Mesothelial cell of epicardium (in vitro differentiated cells): ENCODE results near the gene PRMT7. TPM values are rescaled to one million over a fixed set of nuclear protein-coding genes. Genes with fewer than 3 reads are reported as not detected.
A peak's percentile ranks its signal among the peaks of the same experiment; 100 is the strongest.

Experiments used
- DNase-seq, 2 experiments: peaks; one replicate each; pipeline ENCODE4 v3.0.0; 2021; ENCODE audit warnings: low spot score in 2 of 2; ENCODE audit not compliant: unreplicated experiment in 2 of 2
- H3K27ac Mint-ChIP-seq: 2 replicates; pipeline ENCODE4 v1.8.0; 2021; ENCODE audit warnings: mixed read lengths
- H3K27me3 Mint-ChIP-seq: 2 replicates; pipeline ENCODE4 v1.8.0; 2021; ENCODE audit warnings: low read depth, mixed read lengths
- H3K36me3 Mint-ChIP-seq: 2 replicates; pipeline ENCODE4 v1.8.0; 2021; ENCODE audit warnings: mixed read lengths
- H3K4me1 Mint-ChIP-seq: 2 replicates; pipeline ENCODE4 v1.8.0; 2021; ENCODE audit warnings: mixed read lengths
- H3K4me3 Mint-ChIP-seq: 2 replicates; pipeline ENCODE4 v1.8.0; 2021; ENCODE audit warnings: mild to moderate bottlenecking, moderate library complexity, mixed read lengths
- H3K9me3 Mint-ChIP-seq: 2 replicates; pipeline ENCODE4 v1.8.0; 2021; ENCODE audit warnings: mixed read lengths
- total RNA-seq: library from RNA; stranded (reverse); gene quantifications from 3 replicates; pipeline ENCODE4 v1.2.1, GENCODE V29; 2021
- TF ChIP-seq, protein P1 (sequence below): fragments of 200-600 bp; sonication (generic); IDR thresholded peaks from one replicate; pipeline ENCODE4 v1.5.0; 2021; ENCODE audit warnings: antibody characterized with exemption; ENCODE audit not compliant: unreplicated experiment

Gene PRMT7
- total RNA-seq, 1 donor from 2014 or later: 77.9 TPM

DNA sequence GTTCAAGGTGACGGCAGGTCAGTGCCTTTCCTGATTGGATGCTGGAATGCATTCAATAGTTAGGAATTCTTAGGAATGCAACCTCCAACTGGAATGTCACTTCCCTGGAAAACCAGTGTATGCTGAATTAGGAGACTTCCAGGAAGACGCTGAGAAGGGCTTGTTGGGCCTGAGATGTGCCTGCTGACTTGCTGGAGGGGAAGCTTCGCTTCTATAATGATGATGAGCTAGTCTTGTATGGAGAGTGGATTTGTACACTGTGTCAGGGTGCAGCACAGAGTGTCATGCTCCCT lies 91.9 kb downstream of the PRMT7 start:
- H3K4me1 Mint-ChIP-seq: peaks cover 10% of the 10 kb centered on the region
- H3K27ac Mint-ChIP-seq: no peak overlapping the region
- no peak overlapping the region for H3K4me3 Mint-ChIP-seq
- peaks cover under 1% of the 10 kb centered on the region for H3K27me3 Mint-ChIP-seq
- H3K9me3 Mint-ChIP-seq: no peaks in the 10 kb centered on the region
- TF ChIP-seq, protein P1, sequence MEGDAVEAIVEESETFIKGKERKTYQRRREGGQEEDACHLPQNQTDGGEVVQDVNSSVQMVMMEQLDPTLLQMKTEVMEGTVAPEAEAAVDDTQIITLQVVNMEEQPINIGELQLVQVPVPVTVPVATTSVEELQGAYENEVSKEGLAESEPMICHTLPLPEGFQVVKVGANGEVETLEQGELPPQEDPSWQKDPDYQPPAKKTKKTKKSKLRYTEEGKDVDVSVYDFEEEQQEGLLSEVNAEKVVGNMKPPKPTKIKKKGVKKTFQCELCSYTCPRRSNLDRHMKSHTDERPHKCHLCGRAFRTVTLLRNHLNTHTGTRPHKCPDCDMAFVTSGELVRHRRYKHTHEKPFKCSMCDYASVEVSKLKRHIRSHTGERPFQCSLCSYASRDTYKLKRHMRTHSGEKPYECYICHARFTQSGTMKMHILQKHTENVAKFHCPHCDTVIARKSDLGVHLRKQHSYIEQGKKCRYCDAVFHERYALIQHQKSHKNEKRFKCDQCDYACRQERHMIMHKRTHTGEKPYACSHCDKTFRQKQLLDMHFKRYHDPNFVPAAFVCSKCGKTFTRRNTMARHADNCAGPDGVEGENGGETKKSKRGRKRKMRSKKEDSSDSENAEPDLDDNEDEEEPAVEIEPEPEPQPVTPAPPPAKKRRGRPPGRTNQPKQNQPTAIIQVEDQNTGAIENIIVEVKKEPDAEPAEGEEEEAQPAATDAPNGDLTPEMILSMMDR: no peak
- H3K36me3 Mint-ChIP-seq: no peaks in the 10 kb centered on the region
- DNase-seq: no peak

DNA sequence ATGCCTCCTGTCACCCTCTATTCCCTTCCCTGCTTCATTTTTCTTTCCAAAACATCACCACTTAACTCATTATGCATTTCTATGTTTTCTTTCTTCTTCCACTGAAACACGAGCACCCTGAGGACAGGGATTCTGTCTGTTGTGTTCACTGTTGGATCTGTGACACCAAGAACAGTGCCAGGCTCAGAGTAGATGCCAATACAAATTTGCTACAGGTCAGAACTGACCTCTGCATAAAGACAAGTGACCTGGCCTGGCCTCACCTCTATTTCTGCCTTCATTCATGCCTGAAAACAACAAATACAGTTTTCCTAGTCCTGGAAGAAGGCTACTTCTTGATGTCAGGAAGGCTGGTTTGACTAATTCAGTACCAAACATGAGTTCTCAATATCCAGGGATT lies 92.4 kb downstream of the PRMT7 start:
- no peaks in the 10 kb centered on the region for H3K27me3 Mint-ChIP-seq
- H3K4me1 Mint-ChIP-seq: peaks cover 10% of the 10 kb centered on the region
- H3K27ac Mint-ChIP-seq: no peak overlapping the region
- TF ChIP-seq, protein P1: no peak
- DNase-seq: no peak
- no peak overlapping the region for H3K4me3 Mint-ChIP-seq
- H3K9me3 Mint-ChIP-seq: no peaks in the 10 kb centered on the region
- H3K36me3 Mint-ChIP-seq: no peaks in the 10 kb centered on the region

DNA sequence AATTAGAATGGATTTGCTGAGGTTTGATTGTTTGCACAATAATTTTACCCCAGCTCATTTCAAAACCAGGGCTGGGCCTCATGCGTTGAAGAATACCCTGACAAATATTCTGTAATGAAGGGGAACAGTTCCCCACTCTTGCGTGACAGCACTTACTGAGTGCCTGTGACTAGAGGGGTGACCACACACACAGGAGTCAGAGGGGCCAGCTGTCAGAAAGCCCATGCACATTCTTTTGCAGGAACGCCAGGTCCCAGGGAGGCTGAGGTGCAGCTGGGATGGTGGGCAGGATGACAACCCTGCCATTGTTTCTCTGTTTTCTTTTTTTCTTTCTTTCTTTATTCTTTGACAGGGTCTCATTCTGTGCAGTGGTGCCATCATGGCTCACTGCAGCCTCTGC lies 92.9 kb downstream of the PRMT7 start:
- H3K4me3 Mint-ChIP-seq: no peak overlapping the region
- peaks cover 10% of the 10 kb centered on the region for H3K4me1 Mint-ChIP-seq
- H3K27ac Mint-ChIP-seq: no peak overlapping the region
- TF ChIP-seq, protein P1: no peak
- no peaks in the 10 kb centered on the region for H3K36me3 Mint-ChIP-seq
- no peak for DNase-seq
- H3K27me3 Mint-ChIP-seq: no peaks in the 10 kb centered on the region
- no peaks in the 10 kb centered on the region for H3K9me3 Mint-ChIP-seq

DNA sequence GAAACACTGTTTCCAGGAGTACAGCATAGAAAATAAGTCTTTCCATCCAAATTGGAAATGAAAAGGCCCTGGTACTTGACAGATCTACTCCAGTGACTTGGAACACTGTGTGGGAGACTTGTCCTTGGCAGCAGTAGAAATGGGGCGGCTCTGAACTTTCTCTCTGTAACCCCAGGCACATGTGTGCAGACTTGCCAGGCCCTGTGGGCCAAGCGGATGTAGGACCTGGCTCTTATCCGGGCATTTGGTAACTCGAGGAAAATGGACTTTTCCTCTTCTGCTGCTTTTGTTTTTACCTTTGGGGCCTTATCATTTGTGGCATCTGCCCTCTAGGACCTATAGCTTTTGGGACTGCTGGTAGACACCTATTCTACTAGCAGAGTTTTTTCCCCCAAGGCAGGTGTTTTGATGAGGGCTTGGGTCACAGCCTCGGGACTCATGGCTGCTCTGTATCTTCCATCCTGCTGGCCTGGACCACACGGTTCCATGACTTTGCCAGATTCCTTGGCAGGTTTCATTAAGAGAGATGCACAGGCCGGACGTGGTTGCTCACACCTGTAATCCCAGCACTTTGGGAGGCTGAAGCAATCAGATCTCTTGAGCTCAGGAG lies 94.0 kb downstream of the PRMT7 start:
- Mint-ChIP-seq H3K4me3 (no peak overlapping the region), H3K4me1 (peaks cover 13% of the 10 kb centered on the region), H3K27ac (no peak overlapping the region), H3K9me3 (no peaks in the 10 kb centered on the region), H3K36me3 (no peaks in the 10 kb centered on the region), H3K27me3 (no peaks in the 10 kb centered on the region)
- TF ChIP-seq, protein P1: no peak
- no peak for DNase-seq

DNA sequence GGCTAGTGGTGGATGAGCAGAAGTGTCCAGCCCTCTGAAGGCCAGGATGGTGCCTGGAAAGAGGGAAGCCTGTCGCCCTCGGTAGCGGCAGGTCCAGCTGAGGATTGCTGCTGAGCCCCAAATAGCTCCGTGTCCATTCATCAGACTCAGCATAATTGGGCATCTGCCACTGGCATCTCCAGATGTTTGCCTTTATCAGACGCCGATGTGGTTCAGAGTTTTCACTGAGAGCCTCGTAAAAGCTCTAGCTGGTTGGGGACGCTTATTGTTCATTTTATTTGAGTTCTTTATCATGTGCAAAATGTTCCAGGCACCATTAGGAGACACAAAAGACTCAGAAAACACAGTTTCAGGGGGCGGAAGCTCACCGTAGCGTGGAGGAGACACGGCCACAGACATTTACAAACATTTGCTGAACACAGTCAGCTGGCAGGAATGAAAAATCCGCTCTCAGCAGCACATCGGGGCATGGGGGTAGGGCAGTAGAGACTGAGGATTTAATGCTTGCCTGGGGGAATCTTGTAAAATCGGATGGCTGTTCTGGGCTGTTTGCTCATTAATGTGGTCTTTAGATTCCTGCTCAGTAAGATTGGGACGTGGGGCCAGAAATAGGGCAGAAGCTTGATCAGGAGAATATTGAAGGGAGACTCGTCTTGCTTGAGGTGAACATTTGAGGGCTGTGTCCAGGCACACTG lies 95.8 kb downstream of the PRMT7 start:
- H3K27ac Mint-ChIP-seq: peak overlapping the region; percentile 71

More for the DNA sequence above, 95.8 kb downstream of the PRMT7 start:
- no peak for DNase-seq
- Mint-ChIP-seq H3K27me3 (no peaks in the 10 kb centered on the region), H3K4me3 (peak overlapping the region; percentile 43), H3K36me3 (no peaks in the 10 kb centered on the region), H3K9me3 (no peaks in the 10 kb centered on the region), H3K4me1 (peaks cover 13% of the 10 kb centered on the region)
- TF ChIP-seq, protein P1: no peak

Other genes starting within 250 kb of the PRMT7 start
- 47.3 to 51.8 TPM (median 51.3 TPM) in 3 replicates for gene NFATC3, start 225.6 kb upstream of the PRMT7 start, total RNA-seq
- gene ESRP2, start 74.9 kb upstream of the PRMT7 start, total RNA-seq: 32.4 to 34.7 TPM (median 33.6 TPM) in 3 replicates
- gene PLA2G15, start 65.6 kb upstream of the PRMT7 start, total RNA-seq: 19.4 to 19.9 TPM (median 19.8 TPM) in 3 replicates
- 66.0 to 73.2 TPM (median 70.4 TPM) in 3 replicates for gene SLC7A6, start 46.5 kb upstream of the PRMT7 start, total RNA-seq
- 20.4 to 23.3 TPM (median 22.7 TPM) in 3 replicates for gene SLC7A6OS, start 73 bp upstream of the PRMT7 start, total RNA-seq
- 0.14 to 0.20 TPM (median 0.18 TPM) in 3 replicates for gene SMPD3, start 137.5 kb downstream of the PRMT7 start, total RNA-seq
- gene ZFP90, start 228.3 kb downstream of the PRMT7 start, total RNA-seq: 40.3 to 45.2 TPM (median 41.6 TPM) in 3 replicates